Transverse colon (tissue), 4 donors: ENCODE results near the gene CLEC4M. TPM values are rescaled to one million over a fixed set of nuclear protein-coding genes. Genes with fewer than 3 reads are reported as not detected.

Experiments
- DNase-seq: peaks from one replicate; pipeline ENCODE4 v3.0.0-alpha.2; 2019
- H3K27ac ChIP-seq, 4 donors: fragments of 200-600 bp; sonication (generic); 2 replicates each; pipeline ENCODE4 v1.5.1; 2016 to 2018; ENCODE audit warnings: inconsistent platforms in 4 of 4
- H3K27me3 ChIP-seq: fragments of 200-600 bp; sonication (generic); 2 replicates; pipeline ENCODE4 v1.5.1; 2017; ENCODE audit warnings: inconsistent platforms
- H3K36me3 ChIP-seq, 4 donors: fragments of 200-600 bp; sonication (generic); 2 replicates each; pipeline ENCODE4 v1.5.1; 2017 to 2019; ENCODE audit warnings: inconsistent platforms in 4 of 4
- H3K4me1 ChIP-seq, 4 donors: fragments of 200-600 bp; sonication (generic); 2 replicates each; pipeline ENCODE4 v1.5.1; 2017 to 2020; ENCODE audit warnings: inconsistent platforms in 4 of 4
- H3K4me3 ChIP-seq, 4 donors: fragments of 200-600 bp; sonication (generic); 1 replicate in 1 of 4; 2 replicates in 3 of 4; pipeline versions ENCODE4 v1.5.1 to v1.6.1; 2017 to 2019; ENCODE audit warnings: inconsistent platforms in 4 of 4
- H3K9me3 ChIP-seq, 2 donors: fragments of 200-600 bp; sonication (generic); 2 replicates each; pipeline ENCODE4 v1.5.1; 2017 to 2019; ENCODE audit warnings: inconsistent platforms in 2 of 2
- EP300 ChIP-seq: sonication (generic); formaldehyde crosslinking; IDR thresholded peaks from one replicate; pipeline ENCODE4 v1.6.1; 2017; ENCODE audit warnings: antibody characterized with exemption, low read depth
- POLR2A ChIP-seq: fragments of 450-650 bp; IDR thresholded peaks from one replicate; pipeline ENCODE4 v1.6.1; 2016; ENCODE audit warnings: antibody characterized with exemption, mild to moderate bottlenecking, moderate library complexity
- POLR2AphosphoS5 ChIP-seq, 3 donors: sonication (generic); formaldehyde crosslinking; IDR thresholded peaks; one replicate each; pipeline ENCODE4 v1.6.1; 2016; ENCODE audit warnings: antibody characterized with exemption in 3 of 3
- WGBS, 2 donors: methylation state at CpG; one replicate each; pipeline ENCODE4 v1.1.5; 2018; ENCODE audit warnings: low coverage in 1 of 2; 5-methylcytosine and 5-hydroxymethylcytosine counted together
- in situ Hi-C, 4 donors: fragments of 200-750 bp; cut with MboI; loops; one replicate each; pipeline versions ENCODE4 v1.15.0 to v1.15.1; 2017; ENCODE audit warnings: low sequenced_read_pairs in 3 of 4, low pct_ligation_motif_present in 1 of 4, low pct_unique_long_range_greater_than_20kb in 1 of 4
- intact Hi-C: fragments of 100-400 bp; cut with DNase I; formaldehyde crosslinking; loops from one replicate; pipeline ENCODE4 v1.15.1; 2023; ENCODE audit warnings: low total_unique reads
- total RNA-seq, 4 donors: library from RNA; depleted of rRNA; stranded (reverse); fragments of >200 nt; gene quantifications; one replicate each; pipeline ENCODE4 v1.1.0, GENCODE V29; 2016
- TF ChIP-seq, protein P1 (sequence below), 5 experiments: fragments of 200-600 bp in 3 of 5; fragments of 450-650 bp in 2 of 5; sonication (generic) in 3 of 5; IDR thresholded peaks; 1 replicate in 2 of 5; 2 replicates in 3 of 5; pipeline ENCODE4 v1.5.1; 2016 to 2017; ENCODE audit warnings: antibody characterized with exemption in 5 of 5, inconsistent platforms in 3 of 5, mild to moderate bottlenecking in 2 of 5, moderate library complexity in 1 of 5

The CLEC4M gene
- total RNA-seq, 4 donors from 2014 or later: 0.16 TPM; not detected in 3

DNA sequence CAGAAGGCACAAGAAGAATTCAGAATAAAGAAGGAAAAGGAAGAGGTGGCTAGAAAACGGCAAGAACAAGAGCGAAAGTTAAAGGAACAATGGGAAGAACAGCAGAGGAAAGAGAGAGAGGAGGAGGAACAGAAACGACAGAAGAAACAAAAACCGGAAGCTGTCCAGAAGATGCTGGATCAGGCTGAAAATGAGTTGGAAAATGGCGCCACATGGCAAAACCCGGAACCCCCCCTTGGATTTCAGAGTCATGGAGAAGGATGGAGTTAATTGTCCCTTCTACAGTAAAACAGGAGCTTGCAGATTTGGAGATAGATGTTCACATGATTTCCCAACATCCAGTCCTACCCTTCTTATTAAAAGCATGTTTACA is 22.4 kb upstream of the CLEC4M start:
- in situ Hi-C loops: no loop called here
- Histone ChIP-seq H3K27me3 (no peaks in the 10 kb centered on the region), H3K9me3 (no peaks in the 10 kb centered on the region), H3K27ac (peak overlapping the region in 3 of 4 donors; percentile 14 to 25 (median 20)), H3K36me3 (no peaks in the 10 kb centered on the region), H3K4me1 (no peaks in the 10 kb centered on the region), H3K4me3 (no peak overlapping the region)
- TF ChIP-seq EP300 (no peak), POLR2AphosphoS5 (IDR thresholded peaks at IDR 0.05) (no peak), POLR2A (no peak)
- TF ChIP-seq, protein P1, sequence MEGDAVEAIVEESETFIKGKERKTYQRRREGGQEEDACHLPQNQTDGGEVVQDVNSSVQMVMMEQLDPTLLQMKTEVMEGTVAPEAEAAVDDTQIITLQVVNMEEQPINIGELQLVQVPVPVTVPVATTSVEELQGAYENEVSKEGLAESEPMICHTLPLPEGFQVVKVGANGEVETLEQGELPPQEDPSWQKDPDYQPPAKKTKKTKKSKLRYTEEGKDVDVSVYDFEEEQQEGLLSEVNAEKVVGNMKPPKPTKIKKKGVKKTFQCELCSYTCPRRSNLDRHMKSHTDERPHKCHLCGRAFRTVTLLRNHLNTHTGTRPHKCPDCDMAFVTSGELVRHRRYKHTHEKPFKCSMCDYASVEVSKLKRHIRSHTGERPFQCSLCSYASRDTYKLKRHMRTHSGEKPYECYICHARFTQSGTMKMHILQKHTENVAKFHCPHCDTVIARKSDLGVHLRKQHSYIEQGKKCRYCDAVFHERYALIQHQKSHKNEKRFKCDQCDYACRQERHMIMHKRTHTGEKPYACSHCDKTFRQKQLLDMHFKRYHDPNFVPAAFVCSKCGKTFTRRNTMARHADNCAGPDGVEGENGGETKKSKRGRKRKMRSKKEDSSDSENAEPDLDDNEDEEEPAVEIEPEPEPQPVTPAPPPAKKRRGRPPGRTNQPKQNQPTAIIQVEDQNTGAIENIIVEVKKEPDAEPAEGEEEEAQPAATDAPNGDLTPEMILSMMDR (IDR thresholded peaks at IDR 0.05): no peak
- WGBS, 2 donors: 75 to 78% methylated on average over 5 to 6 of the region's 6 CpGs
- DNase-seq: no peak
- intact Hi-C loops: no loop called here

DNA sequence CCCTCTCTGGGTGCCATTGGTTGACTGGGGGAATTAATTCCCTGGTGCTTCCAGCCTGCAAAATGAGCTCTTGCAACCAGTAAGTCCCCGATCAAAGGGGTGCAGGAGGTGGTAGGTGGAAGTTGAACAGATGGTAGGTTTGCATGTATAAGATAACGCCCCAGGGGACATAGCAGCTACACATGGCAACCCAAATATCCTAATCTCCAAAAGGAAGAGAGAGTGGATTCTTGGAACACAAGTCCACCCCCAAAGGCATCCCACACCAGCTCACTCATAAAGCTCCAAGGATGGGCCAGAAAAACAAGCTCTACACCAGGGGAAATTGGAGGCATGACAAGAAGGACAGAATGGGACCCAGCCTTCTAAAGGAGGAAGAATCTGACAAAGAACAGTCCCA is 20.5 kb upstream of the CLEC4M start:
- TF ChIP-seq EP300 (no peak), POLR2A (no peak), POLR2AphosphoS5 (IDR thresholded peaks at IDR 0.05) (no peak)
- TF ChIP-seq, protein P1 (IDR thresholded peaks at IDR 0.05): no peak
- no peaks in the 10 kb centered on the region for H3K9me3 ChIP-seq
- intact Hi-C loops: no loop called here
- no peak for DNase-seq
- in situ Hi-C loops: no loop called here
- no peak overlapping the region for H3K4me3 ChIP-seq
- no peaks in the 10 kb centered on the region for H3K4me1 ChIP-seq
- H3K27ac ChIP-seq: no peak overlapping the region
- H3K36me3 ChIP-seq: no peaks in the 10 kb centered on the region
- H3K27me3 ChIP-seq: peaks cover 8% of the 10 kb centered on the region
- WGBS, 2 donors: 69 to 100% methylated on average over 1 to 2 of the region's 2 CpGs

DNA sequence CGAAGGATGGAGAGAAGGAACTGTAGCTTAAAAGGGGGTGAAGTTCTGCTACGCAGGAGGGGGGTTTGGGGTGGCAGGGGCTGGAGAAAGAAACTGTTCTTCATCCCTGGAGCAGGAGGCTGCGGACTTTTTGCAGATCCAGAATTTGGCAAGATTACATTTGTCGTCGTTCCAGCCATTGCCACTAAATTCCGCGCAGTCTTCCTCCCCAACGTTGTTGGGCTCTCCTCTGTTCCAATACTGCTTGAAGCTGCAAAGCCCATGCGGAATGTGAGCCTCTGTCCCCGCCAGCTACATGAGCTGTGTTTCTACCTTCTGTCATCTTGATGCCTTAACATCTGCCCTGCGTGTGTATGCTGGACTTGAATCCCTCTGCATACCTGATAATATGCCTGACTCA is 20.1 kb upstream of the CLEC4M start:
- no peaks in the 10 kb centered on the region for H3K9me3 ChIP-seq
- H3K4me1 ChIP-seq: no peaks in the 10 kb centered on the region
- H3K4me3 ChIP-seq: no peak overlapping the region
- WGBS, 2 donors: 69 to 79% methylated on average over 5 to 11 of the region's 11 CpGs
- no peak for TF ChIP-seq POLR2AphosphoS5 (IDR thresholded peaks at IDR 0.05)
- no peak for TF ChIP-seq POLR2A
- no peak for TF ChIP-seq EP300
- TF ChIP-seq, protein P1 (IDR thresholded peaks at IDR 0.05): no peak
- in situ Hi-C loops: no loop called here
- no peak overlapping the region for H3K27ac ChIP-seq
- intact Hi-C loops: no loop called here
- H3K27me3 ChIP-seq: peaks cover 8% of the 10 kb centered on the region
- DNase-seq: no peak
- H3K36me3 ChIP-seq: no peaks in the 10 kb centered on the region

DNA sequence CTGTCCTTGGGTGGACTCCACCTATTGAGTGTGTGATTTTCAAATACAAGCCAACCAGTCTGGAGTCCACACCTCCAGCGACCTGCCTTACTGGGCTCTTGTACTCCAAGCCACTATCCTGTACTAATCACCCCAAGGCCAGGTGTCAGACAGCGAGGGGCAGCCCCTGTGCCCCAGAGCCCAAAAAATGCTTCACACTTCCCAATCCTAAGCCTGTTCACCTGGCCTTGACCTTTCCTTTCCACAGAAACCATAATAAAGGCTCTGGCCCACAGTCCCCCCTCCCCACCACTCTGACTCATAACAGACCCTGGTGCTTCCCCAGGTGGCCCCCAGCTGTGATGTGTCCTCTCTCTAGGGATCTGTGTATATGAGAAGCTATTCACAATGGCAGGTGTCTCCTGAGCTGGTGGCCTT is 19.6 kb upstream of the CLEC4M start:
- Histone ChIP-seq H3K27me3 (peaks cover 13% of the 10 kb centered on the region), H3K36me3 (no peaks in the 10 kb centered on the region), H3K4me1 (no peaks in the 10 kb centered on the region), H3K9me3 (no peaks in the 10 kb centered on the region), H3K4me3 (no peak overlapping the region), H3K27ac (no peak overlapping the region)
- in situ Hi-C loops (no loop called here), intact Hi-C loops (no loop called here)
- DNase-seq: no peak
- WGBS, 2 donors: 51% methylated on average over 2 of the region's 2 CpGs; no CpG with 5 or more reads in 1 of the 2 donors
- TF ChIP-seq POLR2AphosphoS5 (IDR thresholded peaks at IDR 0.05): no peak
- TF ChIP-seq EP300: no peak
- TF ChIP-seq, protein P1 (IDR thresholded peaks at IDR 0.05): no peak
- no peak for TF ChIP-seq POLR2A
